GM23248 (cell line): ENCODE measurements around the gene TRIM54. TPM values are rescaled to one million over a fixed set of nuclear protein-coding genes. Genes with fewer than 3 reads are reported as not detected.
A peak's percentile ranks its signal among the peaks of the same experiment; 100 is the strongest.

Source experiments
- DNase-seq: peaks from one replicate; pipeline ENCODE4 v3.0.0-alpha.2; 2015
- H2AFZ ChIP-seq: fragments of 200-600 bp; sonication (generic); 2 replicates; pipeline ENCODE4 v1.6.1; 2016; ENCODE audit warnings: antibody characterized with exemption
- H3F3A ChIP-seq: fragments of 200-600 bp; sonication (generic); 2 replicates; pipeline ENCODE4 v1.6.1; 2016; ENCODE audit warnings: mild to moderate bottlenecking, antibody characterized with exemption, mixed run types; ENCODE audit not compliant: insufficient read depth
- H3K27ac ChIP-seq: fragments of 200-600 bp; sonication (generic); 2 replicates; pipeline ENCODE4 v1.5.1; 2016; ENCODE audit warnings: mild to moderate bottlenecking
- H3K27me3 ChIP-seq: fragments of 200-600 bp; sonication (generic); replicated peaks from 2 replicates; pipeline ENCODE4 v1.6.1; 2016; ENCODE audit warnings: mild to moderate bottlenecking; ENCODE audit not compliant: insufficient read depth
- H3K36me3 ChIP-seq: fragments of 200-600 bp; sonication (generic); 2 replicates; pipeline ENCODE4 v1.6.1; 2016; ENCODE audit warnings: low read depth, mild to moderate bottlenecking
- H3K4me1 ChIP-seq: fragments of 200-600 bp; sonication (generic); 2 replicates; pipeline ENCODE4 v1.6.1; 2016; ENCODE audit warnings: mild to moderate bottlenecking; ENCODE audit not compliant: insufficient read depth
- H3K4me2 ChIP-seq: fragments of 200-600 bp; sonication (generic); one replicate; pipeline ENCODE4 v1.6.1; 2016; ENCODE audit warnings: mild to moderate bottlenecking; ENCODE audit not compliant: unreplicated experiment
- H3K4me3 ChIP-seq: fragments of 200-600 bp; sonication (generic); 2 replicates; pipeline ENCODE4 v1.5.1; 2016; ENCODE audit warnings: mild to moderate bottlenecking
- H3K79me2 ChIP-seq: fragments of 200-600 bp; sonication (generic); 2 replicates; pipeline ENCODE4 v1.6.1; 2016; ENCODE audit warnings: mild to moderate bottlenecking; ENCODE audit not compliant: insufficient read depth
- H3K9ac ChIP-seq: fragments of 200-600 bp; sonication (generic); 2 replicates; pipeline ENCODE4 v1.6.1; 2016; ENCODE audit warnings: mild to moderate bottlenecking
- H3K9me2 ChIP-seq: fragments of 200-600 bp; sonication (generic); 2 replicates; pipeline ENCODE4 v1.6.1; 2016; ENCODE audit warnings: mixed run types, mild to moderate bottlenecking, moderate library complexity; ENCODE audit not compliant: insufficient read depth
- H3K9me3 ChIP-seq: fragments of 200-600 bp; sonication (generic); one replicate; pipeline ENCODE4 v1.6.1; 2017; ENCODE audit warnings: low read depth
- H4K20me1 ChIP-seq: fragments of 200-600 bp; sonication (generic); 2 replicates; pipeline ENCODE4 v1.6.0; 2016; ENCODE audit not compliant: insufficient read depth
- EZH2 ChIP-seq: fragments of 200-600 bp; sonication (generic); IDR thresholded peaks from 2 replicates; pipeline ENCODE4 v1.6.1; 2018; ENCODE audit warnings: antibody characterized with exemption, mild to moderate bottlenecking; ENCODE audit not compliant: insufficient read depth, poor library complexity, severe bottlenecking
- EZH2phosphoT487 ChIP-seq: fragments of 200-600 bp; sonication (generic); IDR thresholded peaks from 2 replicates; pipeline ENCODE4 v1.6.1; 2018; ENCODE audit warnings: antibody characterized with exemption, moderate library complexity, mild to moderate bottlenecking, low read depth; ENCODE audit not compliant: insufficient read depth
- WGBS, 2 experiments: methylation state at CpG; one replicate each; pipeline ENCODE4 v1.1.6; 2015 to 2017; ENCODE audit warnings: low lambda C conversion rate in 2 of 2, low coverage in 1 of 2; ENCODE audit errors: missing lambda C conversion rate in 2 of 2; 5-methylcytosine and 5-hydroxymethylcytosine counted together
- in situ Hi-C: fragments of 300-500 bp; cut with MboI; formaldehyde crosslinking; loops from 2 replicates; pipeline ENCODE4 v1.15.0; 2020
- polyA plus RNA-seq: library from polyadenylated mRNA; unstranded; fragments of >200 nt; fragmentation: Nextera tagmentation; extraction: Ambion mirVana; gene quantifications from 2 replicates; pipeline ENCODE4 v1.2.1, GENCODE V29; 2016
- total RNA-seq: library from RNA; depleted of rRNA; stranded (reverse); fragments of >200 nt; shearing (Covaris generic); gene quantifications from 2 replicates; pipeline ENCODE4 v1.2.3, GENCODE V29; 2014; rRNA removed

The TRIM54 gene, protein sequence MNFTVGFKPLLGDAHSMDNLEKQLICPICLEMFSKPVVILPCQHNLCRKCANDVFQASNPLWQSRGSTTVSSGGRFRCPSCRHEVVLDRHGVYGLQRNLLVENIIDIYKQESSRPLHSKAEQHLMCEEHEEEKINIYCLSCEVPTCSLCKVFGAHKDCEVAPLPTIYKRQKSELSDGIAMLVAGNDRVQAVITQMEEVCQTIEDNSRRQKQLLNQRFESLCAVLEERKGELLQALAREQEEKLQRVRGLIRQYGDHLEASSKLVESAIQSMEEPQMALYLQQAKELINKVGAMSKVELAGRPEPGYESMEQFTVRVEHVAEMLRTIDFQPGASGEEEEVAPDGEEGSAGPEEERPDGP
- total RNA-seq (not detected in 2 replicates), polyA plus RNA-seq (not detected in 2 replicates)

DNA sequence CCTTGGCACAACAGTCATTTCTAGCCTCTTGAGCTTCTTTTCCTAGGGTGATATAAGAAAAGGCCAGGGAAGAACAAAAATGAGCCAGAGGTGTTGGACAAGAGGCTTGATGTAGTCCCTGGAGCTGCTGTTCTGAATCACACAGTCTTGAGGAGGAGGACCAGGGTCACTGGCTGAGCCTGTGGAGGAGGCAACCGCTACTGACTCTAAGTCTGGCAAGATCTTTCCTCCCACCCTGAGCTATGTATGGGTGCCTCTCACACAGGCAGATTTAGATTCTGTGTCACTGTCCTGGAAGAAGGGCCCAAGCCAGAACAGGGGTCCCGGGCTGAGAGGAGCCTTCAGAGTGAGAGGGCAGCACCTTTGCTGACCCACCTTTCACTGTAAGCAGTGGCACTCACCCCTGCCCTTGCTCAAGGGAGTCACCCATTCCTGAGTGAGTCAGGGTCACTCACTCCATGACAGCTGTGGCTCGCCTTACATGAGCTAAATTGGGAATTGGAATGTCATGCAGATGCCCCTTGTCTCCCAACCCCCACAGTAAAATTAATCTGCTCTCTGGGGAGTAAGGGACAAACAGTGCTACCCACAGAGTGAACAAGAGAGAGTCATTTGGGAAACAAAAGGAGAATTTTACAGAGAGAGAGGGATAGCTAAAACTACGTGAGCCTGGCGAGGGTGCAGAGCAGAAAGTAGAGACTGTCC, at the start of gene TRIM54:
TRIM54 (plus strand) TSS at position 575 of the 705 bp plus-strand sequence. CDS start 303 bp downstream, outside the sequence.
- H3K9me3 ChIP-seq, result no peaks in the 10 kb centered on the region
- no peaks in the 10 kb centered on the region for H3K79me2 ChIP-seq
- H3K27me3 ChIP-seq, result peaks cover 8% of the 10 kb centered on the region; the same call in 1 of the 2 replicates
- 0 out of 2 replicates have a peak, but pooled peaks cover 3% of the 10 kb centered on the region for H3F3A ChIP-seq
- no peaks in the 10 kb centered on the region for H3K9me2 ChIP-seq
- H2AFZ ChIP-seq, result no peak within 1 kb of the TSS
- peaks cover 18% of the 10 kb centered on the region for H3K4me1 ChIP-seq
- no peak within 1 kb of the TSS for H3K27ac ChIP-seq
- TF ChIP-seq EZH2phosphoT487, result no peak
- no peaks in the 10 kb centered on the region for H3K36me3 ChIP-seq
- H3K4me3 ChIP-seq, result no peak within 1 kb of the TSS
- peak; percentile 56 for DNase-seq
- WGBS, 2 experiments, result 69 to 78% methylated on average over 5 of the region's 5 CpGs
- H4K20me1 ChIP-seq, result no peaks in the 10 kb centered on the region
- peak within 1 kb of the TSS; percentile 11 for H3K4me2 ChIP-seq
- in situ Hi-C loops, result loop anchor here (10.0 kb wide), 1 partner anchor 177 kb away; no protein-coding TSS in a partner anchor
- H3K9ac ChIP-seq, result no peak within 1 kb of the TSS

DNA sequence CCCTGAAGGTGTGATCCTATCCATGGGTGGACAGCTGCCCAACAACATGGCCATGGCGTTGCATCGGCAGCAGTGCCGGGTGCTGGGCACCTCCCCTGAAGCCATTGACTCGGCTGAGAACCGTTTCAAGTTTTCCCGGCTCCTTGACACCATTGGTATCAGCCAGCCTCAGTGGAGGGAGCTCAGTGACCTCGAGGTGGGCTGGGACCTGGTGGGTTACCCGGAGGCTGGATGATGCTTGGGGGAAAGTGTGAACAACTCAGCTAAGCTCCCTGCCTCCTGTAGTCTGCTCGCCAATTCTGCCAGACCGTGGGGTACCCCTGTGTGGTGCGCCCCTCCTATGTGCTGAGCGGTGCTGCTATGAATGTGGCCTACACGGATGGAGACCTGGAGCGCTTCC, 48.9 kb upstream of the TRIM54 start:
- H3K4me1 ChIP-seq, result no peaks in the 10 kb centered on the region
- H3K36me3 ChIP-seq, result peaks cover 35% of the 10 kb centered on the region
- H3F3A ChIP-seq, result no peaks in the 10 kb centered on the region
- no peaks in the 10 kb centered on the region for H4K20me1 ChIP-seq
- no peak for DNase-seq
- H3K4me2 ChIP-seq, result no peak overlapping the region
- 96% methylated on average over 14 of the region's 14 CpGs for WGBS, 2 experiments
- no peak overlapping the region for H2AFZ ChIP-seq
- no peak overlapping the region for H3K9ac ChIP-seq
- H3K79me2 ChIP-seq, result no peaks in the 10 kb centered on the region
- no peak overlapping the region for H3K4me3 ChIP-seq
- no peak overlapping the region for H3K27ac ChIP-seq
- no peaks in the 10 kb centered on the region for H3K27me3 ChIP-seq
- TF ChIP-seq EZH2phosphoT487 (no peak), EZH2 (no peak)
- H3K9me2 ChIP-seq, result no peaks in the 10 kb centered on the region
- in situ Hi-C loops, result no loop called here
- H3K9me3 ChIP-seq, result no peaks in the 10 kb centered on the region

GRCh38 chr2:27236136-27236535, 46.1 kb upstream of the TRIM54 start:
- 96% methylated on average over 9 to 12 of the region's 12 CpGs for WGBS, 2 experiments

DNA sequence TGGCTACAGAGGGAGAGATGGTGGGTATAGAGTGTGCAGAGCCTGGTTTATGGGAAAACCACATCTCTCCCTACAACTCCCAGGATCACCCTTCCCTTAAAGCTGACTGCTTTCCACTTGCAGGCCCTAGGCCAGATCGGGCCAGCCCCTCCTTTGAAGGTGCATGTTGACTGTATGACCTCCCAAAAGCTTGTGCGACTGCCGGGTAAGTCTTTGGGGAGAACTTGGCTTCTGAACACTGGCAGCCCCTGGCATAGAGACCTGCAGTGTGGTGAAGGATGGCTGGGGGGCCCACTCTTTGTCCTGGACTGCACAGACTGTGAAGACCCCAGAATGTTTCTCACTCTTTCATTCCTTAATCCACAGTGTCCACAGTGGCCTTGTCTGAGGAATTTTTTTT, 45.6 kb upstream of the TRIM54 start:
- no peaks in the 10 kb centered on the region for H3K4me1 ChIP-seq
- H3K4me3 ChIP-seq, result no peak overlapping the region
- no peaks in the 10 kb centered on the region for H3K9me3 ChIP-seq
- in situ Hi-C loops, result no loop called here
- no peak overlapping the region for H3K27ac ChIP-seq
- no peak overlapping the region for H2AFZ ChIP-seq
- no peak for DNase-seq
- no peaks in the 10 kb centered on the region for H3K9me2 ChIP-seq
- H3K79me2 ChIP-seq, result no peaks in the 10 kb centered on the region
- no peaks in the 10 kb centered on the region for H3F3A ChIP-seq
- TF ChIP-seq EZH2, result no peak
- TF ChIP-seq EZH2phosphoT487, result no peak
- 93 to 97% methylated on average over 3 of the region's 3 CpGs for WGBS, 2 experiments
- H3K36me3 ChIP-seq, result peaks cover 21% of the 10 kb centered on the region; the same call in 1 of the 2 replicates
- H3K4me2 ChIP-seq, result no peak overlapping the region
- H3K9ac ChIP-seq, result no peak overlapping the region
- no peaks in the 10 kb centered on the region for H3K27me3 ChIP-seq
- H4K20me1 ChIP-seq, result no peaks in the 10 kb centered on the region

More at GRCh38 chr2:27236136-27236535, 46.1 kb upstream of the TRIM54 start:
- Histone ChIP-seq H3K27ac (no peak overlapping the region), H2AFZ (no peak overlapping the region), H3K4me2 (no peak overlapping the region), H4K20me1 (no peaks in the 10 kb centered on the region), H3K27me3 (no peaks in the 10 kb centered on the region), H3K36me3 (peaks cover 21% of the 10 kb centered on the region; the same call in 1 of the 2 replicates), H3K4me1 (no peaks in the 10 kb centered on the region), H3K9me3 (no peaks in the 10 kb centered on the region), H3K79me2 (no peaks in the 10 kb centered on the region), H3K9me2 (no peaks in the 10 kb centered on the region), H3K9ac (no peak overlapping the region), H3K4me3 (no peak overlapping the region), H3F3A (no peaks in the 10 kb centered on the region)
- no peak for DNase-seq
- TF ChIP-seq EZH2 (no peak), EZH2phosphoT487 (no peak)
- in situ Hi-C loops, result no loop called here
